ENCODE data around the gene TTC27. TPM values are rescaled to one million over a fixed set of nuclear protein-coding genes. Genes with fewer than 3 reads are reported as not detected.
A peak's percentile ranks its signal among the peaks of the same experiment; 100 is the strongest.
"Not testable (repeated sequence)": the region's sequence is repeated elsewhere in the genome, so short reads cannot be mapped to it uniquely, and the experiment has no call there.

Gene TTC27
- total RNA-seq, 1 experiment from 2014 or later = 27.4 TPM

- DNase-seq (ENCODE audit: low read depth) = not testable (repeated sequence)
These were observed 126.8 kb downstream of the TTC27 start for GRCh38 chr2:32754676-32755075.

DNA sequence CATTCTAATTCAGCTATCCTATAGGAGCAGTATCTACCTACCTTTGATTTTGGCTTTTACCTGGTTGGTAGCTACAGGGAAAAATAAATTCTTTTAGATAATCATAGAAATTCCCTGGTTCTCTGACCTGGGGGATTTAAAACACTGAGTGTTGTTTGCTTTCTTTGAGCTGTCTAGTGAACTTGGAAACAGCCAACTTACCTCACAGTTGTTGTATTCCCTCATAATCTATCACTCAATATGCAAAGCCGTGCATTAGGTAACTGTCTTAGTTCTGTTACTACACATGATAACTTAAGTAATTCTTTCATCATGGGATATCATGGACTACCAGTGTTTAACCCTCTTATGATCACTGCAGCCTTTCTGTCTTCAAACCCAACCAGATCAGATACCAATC, 127.8 kb downstream of the TTC27 start:
- DNase-seq (ENCODE audit: low read depth) = no peak

DNA sequence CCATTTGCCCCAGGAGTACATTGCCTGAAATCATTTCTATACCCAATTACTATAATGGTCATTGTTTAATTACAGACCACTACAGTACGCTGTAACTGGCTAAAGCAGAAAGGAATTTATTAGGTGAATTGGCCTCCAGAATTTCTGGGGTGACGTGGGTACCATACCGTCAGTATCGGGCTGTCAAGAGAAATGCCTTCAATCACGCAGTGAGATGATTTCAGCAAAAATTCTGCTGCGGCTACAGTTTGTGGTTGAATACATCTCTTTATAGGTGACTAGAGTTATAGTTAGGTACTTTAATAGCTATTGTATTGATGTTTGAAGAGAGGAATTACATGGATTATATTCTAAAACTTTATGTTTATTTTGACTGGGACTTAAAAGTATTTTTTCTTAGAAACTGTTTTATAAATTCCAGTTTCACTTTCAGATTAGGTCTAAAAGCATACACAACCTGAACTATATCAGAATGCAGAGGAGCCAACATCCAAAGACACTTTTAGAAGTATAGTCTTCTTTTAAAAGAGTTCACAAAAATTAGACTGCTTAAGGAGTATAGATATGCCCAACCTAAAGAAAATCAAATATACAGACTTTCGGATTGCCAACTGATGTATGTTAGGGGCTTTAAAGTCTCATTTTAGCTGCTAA, 128.4 kb downstream of the TTC27 start:
- no peak for DNase-seq (ENCODE audit: low read depth)

- DNase-seq (ENCODE audit: low read depth) = no peak
These were observed 130.4 kb downstream of the TTC27 start for GRCh38 chr2:32758232-32758631.

DNA sequence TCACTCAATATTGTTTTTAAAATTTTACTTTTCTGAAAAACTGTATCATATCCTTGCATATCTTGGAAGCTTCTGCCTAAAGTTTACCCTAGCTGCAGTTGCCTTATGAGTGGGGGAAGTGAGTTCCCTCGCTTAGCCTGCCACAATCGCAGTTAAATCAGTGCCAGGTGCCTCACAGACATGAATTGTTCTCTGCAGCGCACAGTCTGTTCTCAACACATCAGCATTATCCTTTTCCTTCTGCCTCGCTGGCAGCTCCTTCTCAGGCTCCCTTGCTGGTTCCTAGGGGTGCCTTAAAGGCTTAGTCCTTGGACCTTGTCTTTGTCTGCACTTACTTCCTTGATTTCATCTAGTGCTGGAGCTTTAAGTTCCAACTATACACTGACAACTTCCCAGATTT, 132.8 kb downstream of the TTC27 start:
- DNase-seq (ENCODE audit: low read depth) = no peak

DNA sequence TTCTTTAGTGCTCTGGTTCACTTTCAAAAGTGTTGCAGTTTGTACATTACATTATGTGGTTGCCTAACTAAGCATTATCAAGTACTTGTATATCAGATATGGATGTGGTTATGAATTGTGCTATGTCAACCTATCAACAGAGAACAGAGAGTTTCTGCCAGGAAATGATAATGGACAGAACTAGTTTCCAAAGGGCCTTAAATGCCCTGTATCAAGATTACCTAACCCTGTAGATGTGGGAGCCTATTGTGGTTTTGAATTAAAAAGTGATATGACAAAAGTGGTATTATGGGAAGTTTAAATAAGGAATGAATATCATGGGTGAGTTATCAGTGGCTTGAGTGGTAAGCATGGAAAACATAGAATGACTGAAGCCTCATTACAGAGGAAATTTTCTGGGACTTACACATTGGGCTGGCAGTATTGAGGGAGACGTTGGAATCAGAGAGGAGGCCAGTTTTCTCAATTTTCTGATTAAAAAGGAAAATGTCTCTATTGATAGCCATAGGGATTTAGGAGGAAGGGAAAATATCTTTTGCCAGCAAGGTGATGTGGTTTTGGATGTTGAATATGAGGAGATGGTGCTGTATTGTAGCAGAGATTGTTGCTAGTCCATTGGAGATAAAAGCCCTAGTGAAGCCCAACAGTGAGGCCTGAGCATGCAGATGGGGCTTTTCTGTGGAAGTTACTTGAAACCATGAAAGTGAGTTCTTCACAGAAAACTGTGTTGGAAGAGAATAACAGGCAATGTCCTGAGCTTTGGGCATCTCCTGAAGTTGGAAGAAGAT, 140.7 kb downstream of the TTC27 start:
- no peak for DNase-seq (ENCODE audit: low read depth)

GRCh38 chr2:32770360-32770759, 142.5 kb downstream of the TTC27 start:
- DNase-seq (ENCODE audit: low read depth) = no peak

DNA sequence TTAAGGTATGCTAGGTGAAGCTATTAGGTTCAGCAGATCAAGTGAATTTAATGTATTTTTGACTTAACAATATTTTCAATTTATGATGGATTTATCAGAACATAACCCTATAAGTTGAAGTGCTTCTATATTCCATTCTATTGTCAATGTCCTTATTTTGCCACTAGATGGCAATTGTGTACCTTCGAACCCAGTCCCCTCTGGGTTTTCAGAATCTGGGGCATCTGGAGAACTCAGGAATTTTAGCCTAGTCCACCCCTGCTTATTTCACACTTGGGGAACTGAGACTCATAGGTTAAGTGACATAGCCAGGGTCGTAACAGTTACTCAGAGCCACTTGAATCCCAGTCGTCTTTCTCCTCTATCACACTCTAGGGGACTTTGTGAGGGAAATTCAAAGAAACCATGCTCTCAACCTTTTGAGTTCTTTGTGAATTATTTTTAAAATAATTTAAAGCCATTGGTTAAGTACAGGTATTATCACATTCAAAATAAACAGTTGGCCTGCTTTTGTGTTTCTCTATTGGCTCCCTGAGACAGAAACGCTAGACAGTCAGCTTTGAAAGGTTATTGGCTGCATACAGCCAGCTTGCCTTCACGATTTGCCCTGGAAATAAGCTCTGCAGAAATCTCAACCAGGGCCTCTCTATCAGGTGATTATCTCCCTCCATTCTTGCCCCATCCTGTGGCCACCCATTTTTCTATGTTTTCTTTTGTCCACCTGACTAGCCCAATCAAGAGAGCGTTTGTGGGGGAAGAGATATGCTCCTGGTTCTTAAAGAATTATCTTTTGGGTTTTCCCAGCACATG, 145.0 kb downstream of the TTC27 start:
- peak; percentile 52 for DNase-seq (ENCODE audit: low read depth)

GRCh38 chr2:32773448-32773808, 145.6 kb downstream of the TTC27 start:
- no peak for DNase-seq (ENCODE audit: low read depth)

DNA sequence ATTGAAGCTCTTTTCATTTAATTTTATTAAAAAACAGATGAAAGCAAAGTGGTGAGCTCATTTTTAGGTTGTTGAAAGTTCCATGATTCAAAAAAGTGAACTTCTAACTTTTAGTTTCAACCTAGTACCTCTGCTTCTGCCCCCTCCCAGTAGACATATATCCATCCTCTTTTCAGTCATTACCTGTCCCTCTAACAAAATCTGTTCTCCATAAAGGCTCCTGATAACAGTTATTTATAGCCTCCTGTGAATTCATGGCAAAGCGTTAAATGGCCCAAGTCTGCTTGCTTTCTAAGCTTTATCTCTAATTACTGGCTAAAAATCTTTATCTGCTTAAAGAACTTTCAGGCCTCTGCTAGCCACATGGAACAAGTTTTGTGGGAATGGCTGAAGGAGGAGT, 148.1 kb downstream of the TTC27 start:
- no peak for DNase-seq (ENCODE audit: low read depth)

GRCh38 chr2:32777714-32778113, 149.9 kb downstream of the TTC27 start:
- DNase-seq (ENCODE audit: low read depth) = no peak

- peak; percentile 5 for DNase-seq (ENCODE audit: low read depth)
These were observed 153.1 kb downstream of the TTC27 start for GRCh38 chr2:32780961-32781360.

GRCh38 chr2:32783469-32783868, 155.6 kb downstream of the TTC27 start:
- DNase-seq (ENCODE audit: low read depth) = no peak

DNA sequence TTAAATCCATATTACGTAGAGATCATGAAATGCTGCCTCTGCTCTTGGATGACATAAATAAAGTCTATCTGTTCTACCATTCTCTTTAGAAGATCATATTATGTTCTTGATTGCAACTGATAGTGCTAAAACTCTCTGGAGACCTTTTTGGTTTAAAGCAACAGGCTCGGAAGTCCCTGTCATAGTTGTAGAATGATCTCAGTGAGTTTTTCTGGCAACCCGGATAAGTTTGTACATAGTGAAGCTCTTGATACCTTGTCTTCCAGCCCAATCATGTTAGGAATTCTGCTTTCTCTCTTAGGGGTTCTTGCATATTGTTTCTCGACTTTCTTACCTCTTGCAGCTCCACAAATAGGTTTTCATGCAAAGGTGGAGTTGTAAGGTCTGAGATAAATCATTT, 156.1 kb downstream of the TTC27 start:
- DNase-seq (ENCODE audit: low read depth) = no peak

DNA sequence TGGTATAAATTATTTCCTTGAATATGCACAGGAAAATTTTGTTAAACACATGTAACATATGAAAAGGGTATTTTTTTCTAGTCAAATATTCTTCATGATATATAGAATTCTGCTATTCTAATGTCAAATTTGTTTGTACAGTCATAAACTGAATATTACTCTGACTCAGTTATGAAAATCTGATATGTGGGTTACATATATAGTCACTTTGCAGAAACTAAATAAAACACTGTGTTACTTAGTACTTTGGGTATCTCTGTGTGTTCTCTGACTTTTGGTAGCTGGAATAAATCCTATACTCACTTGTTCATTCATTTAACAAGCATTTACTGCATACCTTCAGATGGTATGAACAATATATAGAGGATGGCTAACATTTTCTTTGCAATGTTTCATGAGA, 159.4 kb downstream of the TTC27 start:
- DNase-seq (ENCODE audit: low read depth) = no peak

GRCh38 chr2:32788114-32788513, 160.3 kb downstream of the TTC27 start:
- no peak for DNase-seq (ENCODE audit: low read depth)

GRCh38 chr2:32792416-32792815, 164.6 kb downstream of the TTC27 start:
- DNase-seq (ENCODE audit: low read depth) = no peak

- no peak for DNase-seq (ENCODE audit: low read depth)
These were observed 171.0 kb downstream of the TTC27 start for GRCh38 chr2:32798829-32799228.

DNA sequence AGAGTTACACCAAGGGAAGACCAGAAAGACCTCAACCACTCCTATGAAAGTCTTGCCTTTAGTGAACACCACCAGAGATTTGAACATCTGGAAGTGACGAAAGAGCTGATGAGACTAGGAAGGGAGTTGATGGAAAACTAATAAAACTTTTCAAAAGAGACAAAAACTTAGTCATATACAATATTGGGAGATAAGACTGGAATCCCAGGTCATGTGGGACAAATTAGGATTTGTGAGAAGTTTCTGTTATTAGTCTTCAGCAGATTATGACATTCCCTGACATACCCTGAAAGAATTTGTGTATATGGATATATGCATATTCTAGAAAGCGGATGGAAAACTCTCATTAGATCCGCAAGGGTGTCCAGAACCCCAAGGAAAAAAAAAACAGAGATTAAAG, 173.9 kb downstream of the TTC27 start:
- DNase-seq (ENCODE audit: low read depth) = no peak

DNA sequence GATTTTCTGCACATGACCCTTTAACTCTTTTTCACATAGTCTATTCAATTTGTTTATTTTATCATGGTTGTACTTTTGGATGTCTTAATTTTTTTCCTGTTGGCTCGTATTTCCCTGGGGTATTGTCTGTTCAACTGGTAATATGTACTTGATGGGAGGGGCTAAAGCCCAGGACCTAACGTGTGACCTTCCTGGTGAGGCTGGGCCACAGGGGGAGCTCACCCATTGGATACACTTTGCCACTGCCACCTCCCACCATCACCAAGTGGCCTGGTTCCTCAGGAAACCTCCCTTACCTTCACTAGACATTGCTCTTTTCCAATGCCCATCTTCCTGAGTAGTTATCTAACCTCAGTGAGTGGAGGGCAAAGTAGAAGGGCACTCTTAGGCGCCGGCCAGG, 175.0 kb downstream of the TTC27 start:
- no peak for DNase-seq (ENCODE audit: low read depth)

- no peak for DNase-seq (ENCODE audit: low read depth)
These were observed 176.4 kb downstream of the TTC27 start for GRCh38 chr2:32804205-32804604.

Measured in RPMI7951 (cell line).